Trophoblast cell (in vitro differentiated cells and primary cell): ENCODE data around the gene RDH5.
A peak's percentile ranks its signal among the peaks of the same experiment; 100 is the strongest.

ENCODE experiments used
- DNase-seq, 2 donors: peaks; one replicate each; pipeline ENCODE4 v3.0.0-alpha.2; 2016
- H2AFZ ChIP-seq: 2 replicates; pipeline ENCODE4 v1.6.1; 2013; ENCODE audit warnings: low read length, moderate library complexity, mild to moderate bottlenecking; ENCODE audit not compliant: insufficient read depth, poor library complexity
- H2AK5ac ChIP-seq: 2 replicates; pipeline ENCODE4 v1.6.1; 2013; ENCODE audit warnings: mild to moderate bottlenecking, low read length
- H2BK120ac ChIP-seq: 2 replicates; pipeline ENCODE4 v1.6.1; 2013; ENCODE audit warnings: low read length, mild to moderate bottlenecking, moderate library complexity; ENCODE audit not compliant: insufficient read depth, poor library complexity
- H2BK12ac ChIP-seq: 2 replicates; pipeline ENCODE4 v1.6.1; 2013; ENCODE audit warnings: mild to moderate bottlenecking, low read length, moderate library complexity
- H2BK5ac ChIP-seq: 2 replicates; pipeline ENCODE4 v1.6.1; 2013; ENCODE audit warnings: low read length, low read depth, moderate library complexity, mild to moderate bottlenecking; ENCODE audit not compliant: poor library complexity
- H3K14ac ChIP-seq: 2 replicates; pipeline ENCODE4 v1.6.1; 2013; ENCODE audit warnings: mild to moderate bottlenecking, low read length
- H3K18ac ChIP-seq: 2 replicates; pipeline ENCODE4 v1.6.1; 2013; ENCODE audit warnings: mild to moderate bottlenecking, low read length
- H3K23ac ChIP-seq: 2 replicates; pipeline ENCODE4 v1.6.1; 2013; ENCODE audit warnings: low read length
- H3K27ac ChIP-seq: 2 replicates; pipeline ENCODE4 v1.5.1; 2013; ENCODE audit warnings: low read depth, mild to moderate bottlenecking, inconsistent platforms, low read length, moderate library complexity
- H3K27me3 ChIP-seq: 2 replicates; pipeline ENCODE4 v1.6.1; 2013; ENCODE audit warnings: inconsistent platforms, mild to moderate bottlenecking, low read length, moderate library complexity; ENCODE audit not compliant: insufficient read depth
- H3K36me3 ChIP-seq, 2 experiments: 1 replicate in 1 of 2; 2 replicates in 1 of 2; pipeline ENCODE4 v1.6.1; 2013; ENCODE audit warnings: low read length in 2 of 2, mild to moderate bottlenecking in 2 of 2, moderate library complexity in 1 of 2; ENCODE audit not compliant: insufficient read depth in 2 of 2, control insufficient read depth in 1 of 2
- H3K4ac ChIP-seq: 2 replicates; pipeline ENCODE4 v1.6.1; 2013; ENCODE audit warnings: low read depth, mild to moderate bottlenecking, low read length, moderate library complexity
- H3K4me1 ChIP-seq, 2 experiments: 1 replicate in 1 of 2; 2 replicates in 1 of 2; pipeline ENCODE4 v1.6.1; 2013; ENCODE audit warnings: low read length in 2 of 2, mild to moderate bottlenecking in 2 of 2, moderate library complexity in 1 of 2; ENCODE audit not compliant: insufficient read depth in 2 of 2, control insufficient read depth in 1 of 2
- H3K4me2 ChIP-seq: 2 replicates; pipeline ENCODE4 v1.6.1; 2013; ENCODE audit warnings: inconsistent platforms, mild to moderate bottlenecking, low read length, moderate library complexity
- H3K4me3 ChIP-seq: 2 replicates; pipeline ENCODE4 v1.5.1; 2013; ENCODE audit warnings: mild to moderate bottlenecking, low read depth, low read length, inconsistent platforms
- H3K79me1 ChIP-seq: one replicate; pipeline ENCODE4 v1.6.1; 2013; ENCODE audit warnings: low read length
- H3K79me2 ChIP-seq: 2 replicates; pipeline ENCODE4 v1.6.1; 2013; ENCODE audit warnings: low read length, mild to moderate bottlenecking; ENCODE audit not compliant: control insufficient read depth, insufficient read depth, poor library complexity
- H3K9ac ChIP-seq: 2 replicates; pipeline ENCODE4 v1.6.1; 2013; ENCODE audit warnings: mild to moderate bottlenecking, low read length
- H3K9me3 ChIP-seq: 2 replicates; pipeline ENCODE4 v1.6.1; 2013; ENCODE audit warnings: low read depth, mild to moderate bottlenecking, control low read depth, inconsistent platforms, low read length; ENCODE audit not compliant: insufficient read depth
- H4K12ac ChIP-seq: 2 replicates; pipeline ENCODE4 v1.6.1; 2013; ENCODE audit warnings: low read depth, mild to moderate bottlenecking, low read length, moderate library complexity
- H4K8ac ChIP-seq: 2 replicates; pipeline ENCODE4 v1.6.1; 2013; ENCODE audit warnings: low read depth, mild to moderate bottlenecking, low read length, moderate library complexity
- H4K91ac ChIP-seq: one replicate; pipeline ENCODE4 v1.6.1; 2013; ENCODE audit warnings: low read depth, mild to moderate bottlenecking, low read length, moderate library complexity
- WGBS: extraction: QIAGEN DNeasy Blood & Tissue Kit; methylation state at CpG from one replicate; pipeline ENCODE4 v1.1.7; 2013; ENCODE audit warnings: missing lambda C conversion rate; ENCODE audit not compliant: insufficient read length, insufficient coverage; ENCODE audit errors: extremely low coverage; 5-methylcytosine and 5-hydroxymethylcytosine counted together

RDH5 gene

DNA sequence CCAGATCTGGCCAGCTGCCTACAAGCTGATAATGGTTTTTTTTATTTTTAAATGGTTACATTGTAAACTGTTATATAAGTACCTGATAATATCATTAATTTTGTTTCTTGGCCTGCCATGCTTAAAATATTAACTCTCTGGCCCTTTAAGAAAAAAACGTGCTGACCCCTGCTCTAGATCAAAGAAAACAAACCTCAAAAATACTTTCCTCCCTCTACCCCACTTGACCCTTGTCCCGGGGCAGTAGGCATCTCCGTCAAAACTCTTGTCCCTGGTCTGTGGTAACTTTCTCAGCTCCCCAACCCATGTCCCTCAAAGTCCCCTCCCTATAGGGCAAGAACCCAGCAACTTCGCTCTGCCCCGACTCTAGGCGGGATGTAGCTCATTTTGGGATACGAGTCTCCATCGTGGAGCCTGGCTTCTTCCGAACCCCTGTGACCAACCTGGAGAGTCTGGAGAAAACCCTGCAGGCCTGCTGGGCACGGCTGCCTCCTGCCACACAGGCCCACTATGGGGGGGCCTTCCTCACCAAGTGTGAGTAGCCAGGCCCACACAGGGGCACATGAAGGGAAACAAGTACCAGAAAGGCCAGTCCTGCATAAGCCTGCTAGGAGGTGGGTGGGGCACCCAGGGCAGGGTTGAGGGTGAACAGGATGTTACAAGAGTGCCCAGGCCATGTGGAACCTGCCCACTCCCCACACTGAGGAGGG, 3.5 kb downstream of the RDH5 start:
- no peak overlapping the region for H4K8ac ChIP-seq
- peaks cover 16% of the 10 kb centered on the region for H3K79me2 ChIP-seq
- no peak overlapping the region for H3K4me3 ChIP-seq
- peaks cover 10% of the 10 kb centered on the region for H3K79me1 ChIP-seq
- no peak overlapping the region for H2BK5ac ChIP-seq
- H3K27ac ChIP-seq = no peak overlapping the region
- peak overlapping the region; percentile 19 for H3K9ac ChIP-seq
- no peak overlapping the region for H2BK12ac ChIP-seq
- no peak overlapping the region for H3K14ac ChIP-seq
- no peak overlapping the region for H4K12ac ChIP-seq
- peaks cover 2% of the 10 kb centered on the region for H3K9me3 ChIP-seq
- H2BK120ac ChIP-seq = no peak overlapping the region
- no peak for DNase-seq
- H2AK5ac ChIP-seq = no peak overlapping the region
- H3K18ac ChIP-seq = no peak overlapping the region
- no peaks in the 10 kb centered on the region for H3K27me3 ChIP-seq
- no peak overlapping the region for H4K91ac ChIP-seq
- no peak overlapping the region for H3K23ac ChIP-seq
- no CpG with 5 or more reads among the region's 10 CpGs for WGBS
- H3K4ac ChIP-seq = no peak overlapping the region
- no peak overlapping the region for H3K4me2 ChIP-seq
- H3K4me1 ChIP-seq = peaks cover 6 to 11% of the 10 kb centered on the region in 2 experiments
- no peak overlapping the region for H2AFZ ChIP-seq
- H3K36me3 ChIP-seq = peaks cover 38 to 41% of the 10 kb centered on the region in 2 experiments

DNA sequence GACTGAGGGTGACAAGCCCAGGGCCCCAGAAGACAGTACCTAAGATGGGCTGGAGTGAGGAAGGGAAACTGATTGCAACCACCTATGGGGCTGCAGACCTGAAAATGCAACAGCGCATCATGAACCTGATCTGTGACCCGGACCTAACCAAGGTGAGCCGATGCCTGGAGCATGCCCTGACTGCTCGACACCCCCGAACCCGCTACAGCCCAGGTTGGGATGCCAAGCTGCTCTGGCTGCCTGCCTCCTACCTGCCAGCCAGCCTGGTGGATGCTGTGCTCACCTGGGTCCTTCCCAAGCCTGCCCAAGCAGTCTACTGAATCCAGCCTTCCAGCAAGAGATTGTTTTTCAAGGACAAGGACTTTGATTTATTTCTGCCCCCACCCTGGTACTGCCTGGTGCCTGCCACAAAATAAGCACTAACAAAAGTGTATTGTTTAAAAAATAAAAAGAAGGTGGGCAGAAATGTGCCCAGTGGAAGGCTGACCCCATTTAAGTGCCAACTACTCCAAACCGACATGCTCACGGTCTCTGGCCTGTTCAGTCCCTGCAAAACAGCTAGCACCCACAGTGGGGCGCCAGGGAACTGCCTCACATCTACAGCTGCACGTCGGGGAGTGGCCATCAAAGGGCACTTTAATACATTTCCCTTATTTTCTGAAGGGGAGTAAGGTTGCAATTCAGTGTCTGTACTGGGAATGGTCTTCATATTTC, 4.2 kb downstream of the RDH5 start:
- H4K12ac ChIP-seq = no peak overlapping the region
- H3K27ac ChIP-seq = no peak overlapping the region
- H3K4me1 ChIP-seq = peaks cover 6 to 11% of the 10 kb centered on the region in 2 experiments
- H3K79me2 ChIP-seq = peaks cover 20% of the 10 kb centered on the region
- H2BK120ac ChIP-seq = no peak overlapping the region
- H3K79me1 ChIP-seq = peaks cover 15% of the 10 kb centered on the region
- no peak overlapping the region for H3K4me2 ChIP-seq
- no peak overlapping the region for H3K18ac ChIP-seq
- H4K8ac ChIP-seq = no peak overlapping the region
- no peak overlapping the region for H3K14ac ChIP-seq
- no peak overlapping the region for H2BK12ac ChIP-seq
- H3K4ac ChIP-seq = no peak overlapping the region
- no peaks in the 10 kb centered on the region for H3K27me3 ChIP-seq
- peaks cover 35 to 41% of the 10 kb centered on the region in 2 experiments for H3K36me3 ChIP-seq
- no peak overlapping the region for H3K4me3 ChIP-seq
- no peak overlapping the region for H2AFZ ChIP-seq
- H3K9me3 ChIP-seq = no peaks in the 10 kb centered on the region
- no CpG with 5 or more reads among the region's 11 CpGs for WGBS
- no peak overlapping the region for H3K23ac ChIP-seq
- H3K9ac ChIP-seq = no peak overlapping the region
- H4K91ac ChIP-seq = no peak overlapping the region
- no peak overlapping the region for H2BK5ac ChIP-seq
- H2AK5ac ChIP-seq = no peak overlapping the region
- DNase-seq = peak; percentile 40 to 52

DNA sequence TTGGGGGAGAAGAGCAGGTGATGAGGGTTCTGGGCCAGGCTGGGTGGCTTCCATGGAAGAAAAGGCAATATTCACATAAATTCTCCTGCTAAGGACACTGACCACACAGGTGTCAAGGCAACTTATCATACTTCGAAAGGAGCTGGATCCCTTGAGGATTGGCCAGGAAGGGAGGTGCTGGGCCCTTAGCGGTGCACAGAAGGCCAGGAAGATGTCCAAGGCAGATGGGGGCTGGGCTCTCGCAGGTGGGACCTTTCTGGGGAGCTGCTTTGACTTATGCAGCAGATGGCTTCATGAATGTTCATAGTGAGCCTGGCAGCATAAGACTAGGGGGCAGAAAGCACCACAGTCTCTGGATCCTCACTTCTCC, 4.7 kb downstream of the RDH5 start:
- H3K36me3 ChIP-seq = peaks cover 35 to 41% of the 10 kb centered on the region in 2 experiments
- no peak overlapping the region for H3K4ac ChIP-seq
- no peak overlapping the region for H4K8ac ChIP-seq
- no peaks in the 10 kb centered on the region for H3K27me3 ChIP-seq
- H3K9ac ChIP-seq = no peak overlapping the region
- no peaks in the 10 kb centered on the region for H3K9me3 ChIP-seq
- no peak overlapping the region for H2AK5ac ChIP-seq
- H3K79me2 ChIP-seq = peaks cover 21% of the 10 kb centered on the region
- no peak overlapping the region for H2BK120ac ChIP-seq
- no peak overlapping the region for H3K14ac ChIP-seq
- H2BK5ac ChIP-seq = no peak overlapping the region
- no peak overlapping the region for H4K91ac ChIP-seq
- no peak overlapping the region for H2AFZ ChIP-seq
- no peak overlapping the region for H4K12ac ChIP-seq
- H3K23ac ChIP-seq = no peak overlapping the region
- no peak for DNase-seq
- H3K27ac ChIP-seq = no peak overlapping the region
- no CpG with 5 or more reads among the region's 3 CpGs for WGBS
- no peak overlapping the region for H3K18ac ChIP-seq
- H3K4me1 ChIP-seq = peaks cover 8 to 14% of the 10 kb centered on the region in 2 experiments
- peaks cover 18% of the 10 kb centered on the region for H3K79me1 ChIP-seq
- H2BK12ac ChIP-seq = no peak overlapping the region
- no peak overlapping the region for H3K4me2 ChIP-seq
- no peak overlapping the region for H3K4me3 ChIP-seq

DNA sequence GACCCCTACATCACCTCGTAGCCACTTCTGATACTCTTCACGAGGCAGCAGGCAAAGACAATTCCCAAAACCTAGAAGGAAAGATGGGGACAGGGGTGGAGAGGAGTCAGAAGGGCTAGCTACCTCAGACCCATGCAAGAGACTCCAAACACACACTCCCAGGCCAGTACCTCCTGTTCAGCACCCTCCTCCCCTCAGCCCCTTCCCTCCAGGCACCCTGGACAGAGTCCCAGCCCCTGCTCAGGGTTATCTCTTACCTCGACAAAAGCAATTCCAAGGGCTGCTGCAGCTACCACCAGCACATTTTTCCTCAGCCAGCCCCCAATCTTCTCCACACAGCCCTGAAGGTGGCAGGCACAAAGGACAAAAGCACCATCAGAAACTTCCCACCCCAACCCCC, 5.4 kb downstream of the RDH5 start:
- H4K91ac ChIP-seq = no peak overlapping the region
- H3K18ac ChIP-seq = peak overlapping the region; percentile 12

More for the DNA sequence above, 5.4 kb downstream of the RDH5 start:
- Histone ChIP-seq H3K9me3 (no peaks in the 10 kb centered on the region), H2AFZ (no peak overlapping the region), H3K27ac (no peak overlapping the region), H3K27me3 (no peaks in the 10 kb centered on the region), H4K8ac (no peak overlapping the region), H3K79me1 (peaks cover 18% of the 10 kb centered on the region), H3K4me1 (peaks cover 11 to 17% of the 10 kb centered on the region in 2 experiments), H3K4ac (no peak overlapping the region), H3K23ac (no peak overlapping the region), H3K14ac (no peak overlapping the region), H2BK120ac (no peak overlapping the region), H2AK5ac (no peak overlapping the region), H3K36me3 (peaks cover 35 to 41% of the 10 kb centered on the region in 2 experiments), H3K9ac (no peak overlapping the region), H2BK12ac (no peak overlapping the region), H3K4me2 (no peak overlapping the region), H3K4me3 (no peak overlapping the region), H4K12ac (no peak overlapping the region), H2BK5ac (no peak overlapping the region), H3K79me2 (peaks cover 21% of the 10 kb centered on the region)
- DNase-seq = no peak
- no CpG with 5 or more reads among the region's 3 CpGs for WGBS
